ENCODE data around the gene XYLT1. TPM values are rescaled to one million over a fixed set of nuclear protein-coding genes. Genes with fewer than 3 reads are reported as not detected.
A peak's percentile ranks its signal among the peaks of the same experiment; 100 is the strongest.

The XYLT1 gene
- polyA plus RNA-seq, 1 donor (not counting 4 experiments of a cell fraction or from before 2014, with no cell fraction given): 4.4 TPM

DNA sequence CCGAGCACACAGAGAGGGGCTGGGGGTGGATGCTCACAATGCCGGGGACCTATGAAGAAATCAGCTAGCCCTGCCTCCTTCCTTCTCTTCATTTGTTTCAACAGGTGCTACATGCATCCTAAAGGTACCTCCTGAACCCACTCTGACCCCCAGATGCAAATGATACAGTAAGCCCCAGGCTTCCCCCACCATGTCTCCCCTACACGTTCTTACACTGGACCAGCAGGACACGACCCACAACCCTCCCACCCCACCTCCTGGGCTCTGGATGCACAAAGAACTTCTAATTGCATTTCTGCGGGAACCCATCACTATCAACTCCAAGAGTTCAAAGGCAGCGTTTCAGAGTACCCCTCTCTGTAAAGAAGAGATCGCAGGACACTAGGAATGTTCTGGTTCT, 2.1 kb downstream of the XYLT1 start:
- FAIRE-seq: no peak
- H3K27ac ChIP-seq (ENCODE audit: control insufficient read depth, insufficient read depth, low read length): no peak overlapping the region

DNA sequence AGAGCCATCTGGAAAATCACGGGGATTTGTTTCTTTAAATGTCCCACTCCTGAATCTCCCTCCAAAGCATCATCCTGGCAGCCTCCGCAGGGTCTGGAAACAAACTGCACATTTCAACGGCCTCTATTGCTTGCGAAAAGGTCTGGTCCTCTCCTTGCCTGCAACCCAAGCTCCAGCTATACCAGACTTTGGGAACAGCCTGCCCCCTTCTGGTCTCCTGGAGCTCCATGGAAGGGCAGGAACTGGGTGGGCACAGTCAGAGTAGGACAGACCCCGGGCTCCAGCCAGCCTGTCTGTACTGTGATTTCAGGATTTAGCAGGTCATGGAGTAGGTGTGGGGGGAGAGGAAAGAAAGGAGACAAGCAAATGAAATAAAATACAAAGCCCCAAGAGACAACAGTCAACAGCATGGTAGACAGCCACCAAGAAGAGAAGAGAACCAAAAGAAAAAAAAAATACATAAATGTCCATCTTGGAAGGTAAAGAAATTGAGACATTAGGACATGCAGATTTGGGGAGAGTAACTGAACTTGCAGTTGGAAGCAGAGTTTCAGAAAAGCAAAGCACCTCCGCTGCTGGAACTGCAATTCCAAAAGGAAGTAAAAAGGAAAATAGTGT, 2.7 kb downstream of the XYLT1 start:
- Histone ChIP-seq H4K20me1 (ENCODE audit: control insufficient read depth, extremely low read depth, insufficient read depth, low read length) (no peaks in the 10 kb centered on the region), H3K4me1 (ENCODE audit: control insufficient read depth, extremely low read depth, insufficient read depth, low read length) (peaks cover 25% of the 10 kb centered on the region), H3K27me3 (ENCODE audit: control insufficient read depth, extremely low read depth, insufficient read depth, low read length) (no peaks in the 10 kb centered on the region), H3K9me3 (ENCODE audit: control insufficient read depth, low read depth, low read length) (no peaks in the 10 kb centered on the region), H3K9ac (ENCODE audit: control insufficient read depth, extremely low read depth, insufficient read depth, low read length) (no peak overlapping the region), H3K79me2 (ENCODE audit: control insufficient read depth, insufficient read depth, low read length) (peaks cover 36% of the 10 kb centered on the region), H3K4me3 (ENCODE audit: control insufficient read depth in 2 of 3, extremely low read depth in 1 of 3, insufficient read depth in 2 of 3, low read depth in 1 of 3, low read length in 3 of 3) (no peak overlapping the region), H3K27ac (ENCODE audit: control insufficient read depth, insufficient read depth, low read length) (no peak overlapping the region), H2AFZ (ENCODE audit: control insufficient read depth, low read length) (no peak overlapping the region), H3K36me3 (ENCODE audit: control insufficient read depth in 2 of 2, extremely low read depth in 1 of 2, insufficient read depth in 2 of 2, low read length in 2 of 2) (no peaks in the 10 kb centered on the region), H3K9me1 (ENCODE audit: control insufficient read depth, extremely low read depth, insufficient read depth, low read length) (peaks cover 3% of the 10 kb centered on the region), H3K4me2 (ENCODE audit: control insufficient read depth, extremely low read depth, insufficient read depth, low read depth, low read length) (no peak overlapping the region)
- FAIRE-seq: peak; percentile 52
- TF ChIP-seq, protein P1, sequence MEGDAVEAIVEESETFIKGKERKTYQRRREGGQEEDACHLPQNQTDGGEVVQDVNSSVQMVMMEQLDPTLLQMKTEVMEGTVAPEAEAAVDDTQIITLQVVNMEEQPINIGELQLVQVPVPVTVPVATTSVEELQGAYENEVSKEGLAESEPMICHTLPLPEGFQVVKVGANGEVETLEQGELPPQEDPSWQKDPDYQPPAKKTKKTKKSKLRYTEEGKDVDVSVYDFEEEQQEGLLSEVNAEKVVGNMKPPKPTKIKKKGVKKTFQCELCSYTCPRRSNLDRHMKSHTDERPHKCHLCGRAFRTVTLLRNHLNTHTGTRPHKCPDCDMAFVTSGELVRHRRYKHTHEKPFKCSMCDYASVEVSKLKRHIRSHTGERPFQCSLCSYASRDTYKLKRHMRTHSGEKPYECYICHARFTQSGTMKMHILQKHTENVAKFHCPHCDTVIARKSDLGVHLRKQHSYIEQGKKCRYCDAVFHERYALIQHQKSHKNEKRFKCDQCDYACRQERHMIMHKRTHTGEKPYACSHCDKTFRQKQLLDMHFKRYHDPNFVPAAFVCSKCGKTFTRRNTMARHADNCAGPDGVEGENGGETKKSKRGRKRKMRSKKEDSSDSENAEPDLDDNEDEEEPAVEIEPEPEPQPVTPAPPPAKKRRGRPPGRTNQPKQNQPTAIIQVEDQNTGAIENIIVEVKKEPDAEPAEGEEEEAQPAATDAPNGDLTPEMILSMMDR (optimal IDR thresholded peaks at IDR 0.05 in 1 of 3, IDR thresholded peaks at IDR 0.05 in 1 of 3, conservative IDR thresholded peaks at IDR 0.05 in 1 of 3; ENCODE audit: extremely low read depth in 1 of 3, insufficient read depth in 2 of 3, low read length in 3 of 3): peak; percentile 68 to 77 (median 73)
- no peak for TF ChIP-seq EZH2 (IDR thresholded peaks at IDR 0.05; ENCODE audit: low read length)
- dilution Hi-C loops (cut with MboI; ENCODE audit: extremely low pct_ligation_motif_present, low sequenced_read_pairs): no loop called here
- no peak for DNase-seq (ENCODE audit: low read depth, low spot score)

More for the DNA sequence above, 2.1 kb downstream of the XYLT1 start:
- no peaks in the 10 kb centered on the region for H3K36me3 ChIP-seq (ENCODE audit: control insufficient read depth in 2 of 2, extremely low read depth in 1 of 2, insufficient read depth in 2 of 2, low read length in 2 of 2)
- H3K4me1 ChIP-seq (ENCODE audit: control insufficient read depth, extremely low read depth, insufficient read depth, low read length): peaks cover 25% of the 10 kb centered on the region
- no peak for DNase-seq (ENCODE audit: low read depth, low spot score)
- H3K4me2 ChIP-seq (ENCODE audit: control insufficient read depth, extremely low read depth, insufficient read depth, low read depth, low read length): peak overlapping the region; percentile 79
- H3K9me1 ChIP-seq (ENCODE audit: control insufficient read depth, extremely low read depth, insufficient read depth, low read length): peaks cover 3% of the 10 kb centered on the region
- H3K9ac ChIP-seq (ENCODE audit: control insufficient read depth, extremely low read depth, insufficient read depth, low read length): no peak overlapping the region
- TF ChIP-seq EZH2 (IDR thresholded peaks at IDR 0.05; ENCODE audit: low read length): no peak
- TF ChIP-seq, protein P1 (optimal IDR thresholded peaks at IDR 0.05 in 1 of 3, IDR thresholded peaks at IDR 0.05 in 1 of 3, conservative IDR thresholded peaks at IDR 0.05 in 1 of 3; ENCODE audit: extremely low read depth in 1 of 3, insufficient read depth in 2 of 3, low read length in 3 of 3): no peak
- no peaks in the 10 kb centered on the region for H3K9me3 ChIP-seq (ENCODE audit: control insufficient read depth, low read depth, low read length)
- no peaks in the 10 kb centered on the region for H4K20me1 ChIP-seq (ENCODE audit: control insufficient read depth, extremely low read depth, insufficient read depth, low read length)
- dilution Hi-C loops (cut with MboI; ENCODE audit: extremely low pct_ligation_motif_present, low sequenced_read_pairs): no loop called here
- peaks cover 33% of the 10 kb centered on the region for H3K79me2 ChIP-seq (ENCODE audit: control insufficient read depth, insufficient read depth, low read length)
- H3K27me3 ChIP-seq (ENCODE audit: control insufficient read depth, extremely low read depth, insufficient read depth, low read length): no peaks in the 10 kb centered on the region
- peak overlapping the region in 1 of 3 experiments; percentile 59 for H3K4me3 ChIP-seq (ENCODE audit: control insufficient read depth in 2 of 3, extremely low read depth in 1 of 3, insufficient read depth in 2 of 3, low read depth in 1 of 3, low read length in 3 of 3)
- H2AFZ ChIP-seq (ENCODE audit: control insufficient read depth, low read length): no peak overlapping the region
